Measurements from ENCODE around the gene ADH1A.

Gene ADH1A

GRCh38 chr4:99305638-99306400 lies 15.0 kb upstream of the ADH1A start:
- Mint-ChIP-seq H3K27me3 (peaks cover 12% of the 10 kb centered on the region), H3K4me3 (no peak overlapping the region), H3K27ac (no peak overlapping the region), H3K9me3 (no peaks in the 10 kb centered on the region), H3K36me3 (ENCODE audit: low read depth) (no peaks in the 10 kb centered on the region), H3K4me1 (ENCODE audit: low read depth) (no peaks in the 10 kb centered on the region)

GRCh38 chr4:99301376-99302164 lies 10.8 kb upstream of the ADH1A start:
- Mint-ChIP-seq H3K27me3 (no peaks in the 10 kb centered on the region), H3K9me3 (peaks cover 4% of the 10 kb centered on the region), H3K4me3 (no peak overlapping the region), H3K27ac (no peak overlapping the region), H3K4me1 (ENCODE audit: low read depth) (no peaks in the 10 kb centered on the region), H3K36me3 (ENCODE audit: low read depth) (no peaks in the 10 kb centered on the region)

- no peak overlapping the region for H3K4me3 Mint-ChIP-seq
- no peak overlapping the region for H3K27ac Mint-ChIP-seq
- H3K9me3 Mint-ChIP-seq, result peaks cover 10% of the 10 kb centered on the region
- H3K27me3 Mint-ChIP-seq, result no peaks in the 10 kb centered on the region
- H3K36me3 Mint-ChIP-seq (ENCODE audit: low read depth), result no peaks in the 10 kb centered on the region
- H3K4me1 Mint-ChIP-seq (ENCODE audit: low read depth), result no peaks in the 10 kb centered on the region
These were observed 10.1 kb upstream of the ADH1A start for GRCh38 chr4:99300934-99301333.

GRCh38 chr4:99293357-99293756 lies 2.6 kb upstream of the ADH1A start:
- Mint-ChIP-seq H3K4me3 (no peak overlapping the region), H3K27me3 (peaks cover 14% of the 10 kb centered on the region), H3K36me3 (ENCODE audit: low read depth) (no peaks in the 10 kb centered on the region), H3K27ac (no peak overlapping the region), H3K9me3 (peaks cover 19% of the 10 kb centered on the region), H3K4me1 (ENCODE audit: low read depth) (no peaks in the 10 kb centered on the region)

- no peaks in the 10 kb centered on the region for H3K9me3 Mint-ChIP-seq
- H3K4me1 Mint-ChIP-seq (ENCODE audit: low read depth), result no peaks in the 10 kb centered on the region
- no peak overlapping the region for H3K4me3 Mint-ChIP-seq
- H3K27ac Mint-ChIP-seq, result no peak overlapping the region
- no peaks in the 10 kb centered on the region for H3K27me3 Mint-ChIP-seq
- H3K36me3 Mint-ChIP-seq (ENCODE audit: low read depth), result no peaks in the 10 kb centered on the region
These were observed 5.4 kb downstream of the ADH1A start for GRCh38 chr4:99285387-99285786.

GRCh38 chr4:99282731-99283130 lies 8.1 kb downstream of the ADH1A start:
- Mint-ChIP-seq H3K36me3 (ENCODE audit: low read depth) (no peaks in the 10 kb centered on the region), H3K4me3 (no peak overlapping the region), H3K4me1 (ENCODE audit: low read depth) (no peaks in the 10 kb centered on the region), H3K27me3 (no peaks in the 10 kb centered on the region), H3K27ac (no peak overlapping the region), H3K9me3 (no peaks in the 10 kb centered on the region)

GRCh38 chr4:99281261-99281660 lies 9.5 kb downstream of the ADH1A start:
- Mint-ChIP-seq H3K27me3 (no peaks in the 10 kb centered on the region), H3K27ac (no peak overlapping the region), H3K4me3 (no peak overlapping the region), H3K4me1 (ENCODE audit: low read depth) (no peaks in the 10 kb centered on the region), H3K36me3 (ENCODE audit: low read depth) (no peaks in the 10 kb centered on the region), H3K9me3 (no peaks in the 10 kb centered on the region)

GRCh38 chr4:99276417-99276816 lies 14.4 kb downstream of the ADH1A start:
- no peak overlapping the region for H3K4me3 Mint-ChIP-seq
- no peaks in the 10 kb centered on the region for H3K9me3 Mint-ChIP-seq
- no peaks in the 10 kb centered on the region for H3K27me3 Mint-ChIP-seq
- no peaks in the 10 kb centered on the region for H3K4me1 Mint-ChIP-seq (ENCODE audit: low read depth)
- H3K36me3 Mint-ChIP-seq (ENCODE audit: low read depth), result no peaks in the 10 kb centered on the region
- H3K27ac Mint-ChIP-seq, result no peak overlapping the region

GRCh38 chr4:99275885-99276284 lies 14.9 kb downstream of the ADH1A start:
- Mint-ChIP-seq H3K36me3 (ENCODE audit: low read depth) (no peaks in the 10 kb centered on the region), H3K27ac (no peak overlapping the region), H3K9me3 (no peaks in the 10 kb centered on the region), H3K27me3 (no peaks in the 10 kb centered on the region), H3K4me3 (no peak overlapping the region), H3K4me1 (ENCODE audit: low read depth) (no peaks in the 10 kb centered on the region)

GRCh38 chr4:99275050-99275449 lies 15.7 kb downstream of the ADH1A start:
- Mint-ChIP-seq H3K4me1 (ENCODE audit: low read depth) (no peaks in the 10 kb centered on the region), H3K27me3 (no peaks in the 10 kb centered on the region), H3K4me3 (no peak overlapping the region), H3K9me3 (no peaks in the 10 kb centered on the region), H3K36me3 (ENCODE audit: low read depth) (no peaks in the 10 kb centered on the region), H3K27ac (no peak overlapping the region)

GRCh38 chr4:99273704-99274103 lies 17.1 kb downstream of the ADH1A start:
- Mint-ChIP-seq H3K9me3 (no peaks in the 10 kb centered on the region), H3K27ac (no peak overlapping the region), H3K4me3 (no peak overlapping the region), H3K4me1 (ENCODE audit: low read depth) (no peaks in the 10 kb centered on the region), H3K27me3 (no peaks in the 10 kb centered on the region), H3K36me3 (ENCODE audit: low read depth) (no peaks in the 10 kb centered on the region)

- no peaks in the 10 kb centered on the region for H3K36me3 Mint-ChIP-seq (ENCODE audit: low read depth)
- H3K4me1 Mint-ChIP-seq (ENCODE audit: low read depth), result no peaks in the 10 kb centered on the region
- H3K9me3 Mint-ChIP-seq, result peaks cover 16% of the 10 kb centered on the region
- H3K27me3 Mint-ChIP-seq, result no peaks in the 10 kb centered on the region
- H3K4me3 Mint-ChIP-seq, result no peak overlapping the region
- no peak overlapping the region for H3K27ac Mint-ChIP-seq
These were observed 25.9 kb downstream of the ADH1A start for GRCh38 chr4:99264927-99265326.

- H3K36me3 Mint-ChIP-seq (ENCODE audit: low read depth), result no peaks in the 10 kb centered on the region
- H3K9me3 Mint-ChIP-seq, result no peaks in the 10 kb centered on the region
- H3K27ac Mint-ChIP-seq, result no peak overlapping the region
- no peaks in the 10 kb centered on the region for H3K27me3 Mint-ChIP-seq
- H3K4me3 Mint-ChIP-seq, result no peak overlapping the region
- H3K4me1 Mint-ChIP-seq (ENCODE audit: low read depth), result no peaks in the 10 kb centered on the region
These were observed 38.0 kb downstream of the ADH1A start for GRCh38 chr4:99252746-99253145.

- no peak overlapping the region for H3K27ac Mint-ChIP-seq
- H3K4me3 Mint-ChIP-seq, result no peak overlapping the region
- H3K36me3 Mint-ChIP-seq (ENCODE audit: low read depth), result no peaks in the 10 kb centered on the region
- H3K4me1 Mint-ChIP-seq (ENCODE audit: low read depth), result no peaks in the 10 kb centered on the region
- H3K27me3 Mint-ChIP-seq, result peaks cover 4% of the 10 kb centered on the region
- H3K9me3 Mint-ChIP-seq, result peaks cover 9% of the 10 kb centered on the region
These were observed 42.1 kb downstream of the ADH1A start for GRCh38 chr4:99248714-99249113.

- H3K27ac Mint-ChIP-seq, result no peak overlapping the region
- H3K4me1 Mint-ChIP-seq (ENCODE audit: low read depth), result no peaks in the 10 kb centered on the region
- no peak overlapping the region for H3K4me3 Mint-ChIP-seq
- H3K9me3 Mint-ChIP-seq, result peaks cover 6% of the 10 kb centered on the region
- no peaks in the 10 kb centered on the region for H3K36me3 Mint-ChIP-seq (ENCODE audit: low read depth)
- H3K27me3 Mint-ChIP-seq, result peaks cover 6% of the 10 kb centered on the region
These were observed 54.8 kb downstream of the ADH1A start for GRCh38 chr4:99235955-99236354.
